ENCODE results near the gene TMEM255A.

TMEM255A gene

GRCh38 chrX:120306630-120307029, 4.6 kb downstream of the TMEM255A start:
- no peak for DNase-seq

DNA sequence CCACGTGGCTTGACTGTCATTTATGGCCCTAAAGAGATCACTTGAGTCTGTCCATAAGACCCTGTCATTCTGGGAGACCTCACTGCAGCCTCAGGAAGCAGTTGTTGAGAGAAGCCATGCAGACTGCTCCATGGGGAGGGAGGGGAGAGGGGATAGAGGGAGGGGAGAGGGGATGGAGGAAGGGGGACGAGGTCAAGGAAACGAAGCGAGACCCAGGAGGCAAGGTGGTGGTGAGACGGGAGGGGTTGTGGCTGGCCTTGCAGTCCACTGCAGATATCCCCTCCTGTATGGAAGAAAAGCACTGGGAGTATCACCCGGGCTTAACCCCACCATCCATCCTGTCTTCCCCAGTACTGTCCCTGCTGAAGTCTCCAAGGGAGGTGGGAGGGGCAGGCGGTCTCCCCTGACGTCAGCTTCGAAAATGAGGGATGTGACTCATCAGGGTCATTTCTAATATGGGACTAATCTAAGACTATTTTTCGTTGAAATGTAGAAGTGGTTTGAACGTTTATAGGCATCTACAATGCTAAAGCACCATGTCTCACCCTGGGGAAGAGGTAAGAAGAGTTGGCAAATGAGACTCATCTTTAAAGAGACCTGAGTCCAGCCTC, 5.6 kb downstream of the TMEM255A start:
- DNase-seq = no peak

- no peak for DNase-seq
Measured at GRCh38 chrX:120304256-120304655, 7.0 kb downstream of the TMEM255A start.

GRCh38 chrX:120302434-120302833, 8.8 kb downstream of the TMEM255A start:
- no peak for DNase-seq

DNA sequence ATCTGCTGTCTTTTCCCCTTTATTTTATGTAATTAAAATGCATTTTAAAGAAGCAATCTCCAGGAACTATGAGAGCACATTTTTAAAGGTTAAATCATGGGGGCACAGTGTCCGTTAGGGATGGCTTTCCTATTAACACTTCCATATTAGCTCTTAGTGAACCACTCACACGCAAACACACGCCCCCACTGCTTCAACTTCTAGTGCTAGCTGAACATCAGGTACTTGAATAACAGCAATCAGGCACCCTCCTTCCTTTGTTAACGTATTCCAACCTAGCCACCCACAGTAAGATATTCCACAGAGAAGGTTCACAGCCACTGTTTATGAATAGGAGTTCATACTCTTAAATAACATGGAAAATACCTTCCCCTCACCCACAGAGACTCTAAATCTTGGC, 9.3 kb downstream of the TMEM255A start:
- no peak for DNase-seq

- no peak for DNase-seq
Measured at GRCh38 chrX:120301497-120301896, 9.8 kb downstream of the TMEM255A start.

DNA sequence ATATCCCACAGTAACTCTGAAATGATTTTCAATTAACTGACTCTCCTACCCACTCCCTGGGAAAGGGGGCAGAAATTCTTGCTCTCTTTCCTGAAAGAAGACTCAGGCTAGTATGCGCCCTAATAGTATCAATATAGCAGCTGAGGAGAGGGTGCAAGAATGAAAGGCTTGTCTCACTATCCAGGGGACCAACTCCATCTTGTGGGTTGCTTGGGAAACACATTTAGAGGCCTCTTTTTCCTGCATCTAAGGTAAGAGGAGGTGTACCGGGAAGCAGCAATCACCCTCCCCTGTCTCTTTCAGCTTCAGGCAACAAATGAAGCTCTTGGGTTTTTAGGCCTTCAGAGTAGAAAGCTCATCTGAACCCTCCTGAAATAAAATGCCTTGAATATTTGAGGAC, 11.3 kb downstream of the TMEM255A start:
- no peak for DNase-seq

- DNase-seq = no peak
Measured at GRCh38 chrX:120297923-120298322, 13.3 kb downstream of the TMEM255A start.

DNA sequence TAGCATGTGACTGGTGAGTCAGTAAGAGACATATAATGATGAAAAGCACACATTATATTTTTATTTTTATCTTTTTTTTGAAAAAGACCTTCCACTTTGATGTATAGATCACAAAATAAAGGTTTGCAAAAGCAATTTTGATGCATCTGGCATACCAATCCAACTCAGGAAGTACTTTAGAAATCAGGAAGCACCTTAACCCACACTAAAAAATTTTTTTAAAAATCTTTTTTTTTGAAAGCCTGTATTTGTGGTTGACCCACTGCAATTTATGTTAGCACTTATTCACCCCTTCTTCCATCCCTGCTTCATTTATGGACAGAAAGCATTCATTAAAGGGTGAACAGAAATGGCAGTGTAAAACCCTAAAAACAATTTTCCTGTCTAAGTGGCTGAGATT, 16.6 kb downstream of the TMEM255A start:
- no peak for DNase-seq

GRCh38 chrX:120293015-120293414, 18.2 kb downstream of the TMEM255A start:
- DNase-seq = no peak

GRCh38 chrX:120291211-120291610, 20.1 kb downstream of the TMEM255A start:
- no peak for DNase-seq

DNA sequence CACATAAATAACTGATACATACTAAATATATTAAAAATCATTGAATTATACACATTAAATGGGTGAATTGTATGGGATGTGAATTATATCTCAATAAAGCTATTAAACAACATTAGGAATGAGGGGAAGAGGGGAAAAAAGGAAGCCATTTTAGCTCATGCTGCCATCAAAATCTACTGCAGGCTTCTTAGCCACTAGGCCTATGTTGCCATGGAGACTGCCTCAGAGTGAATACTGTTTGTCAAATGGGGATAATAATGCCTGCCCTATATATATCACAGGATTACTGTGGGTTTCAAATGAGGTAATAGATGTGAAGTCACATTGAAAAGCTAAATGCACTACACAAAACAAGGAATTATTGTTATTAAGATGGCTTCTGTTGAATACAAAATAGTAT, 21.2 kb downstream of the TMEM255A start:
- no peak for DNase-seq

DNA sequence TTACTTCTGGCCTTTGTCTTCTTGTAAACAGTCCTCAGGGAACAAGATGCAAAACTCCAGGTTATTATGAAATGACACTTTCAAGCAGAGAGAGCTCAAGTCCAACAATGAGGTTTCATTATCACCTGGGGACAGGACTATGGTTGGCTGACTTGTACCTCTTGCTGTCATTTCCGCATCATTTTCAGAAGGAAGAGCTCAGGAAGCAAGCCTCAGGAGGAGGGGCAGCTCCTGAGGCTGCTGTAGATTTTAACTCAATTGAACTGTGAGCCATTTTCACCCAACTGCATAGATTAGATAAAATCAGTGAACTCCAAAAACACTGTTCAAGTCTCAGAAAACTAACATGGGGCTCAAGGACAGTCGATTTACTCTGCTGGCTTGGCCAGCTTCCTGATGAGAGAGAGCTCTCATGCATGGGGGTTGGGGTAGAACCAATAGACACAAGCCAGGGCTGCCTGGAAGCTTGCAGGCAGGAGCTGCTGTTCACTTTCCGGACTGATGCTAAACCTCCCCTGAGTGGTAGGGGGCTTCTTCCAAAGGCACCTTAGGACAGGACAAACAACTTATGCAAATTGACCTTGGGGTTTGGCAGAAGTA, 23.6 kb downstream of the TMEM255A start:
- no peak for DNase-seq

DNA sequence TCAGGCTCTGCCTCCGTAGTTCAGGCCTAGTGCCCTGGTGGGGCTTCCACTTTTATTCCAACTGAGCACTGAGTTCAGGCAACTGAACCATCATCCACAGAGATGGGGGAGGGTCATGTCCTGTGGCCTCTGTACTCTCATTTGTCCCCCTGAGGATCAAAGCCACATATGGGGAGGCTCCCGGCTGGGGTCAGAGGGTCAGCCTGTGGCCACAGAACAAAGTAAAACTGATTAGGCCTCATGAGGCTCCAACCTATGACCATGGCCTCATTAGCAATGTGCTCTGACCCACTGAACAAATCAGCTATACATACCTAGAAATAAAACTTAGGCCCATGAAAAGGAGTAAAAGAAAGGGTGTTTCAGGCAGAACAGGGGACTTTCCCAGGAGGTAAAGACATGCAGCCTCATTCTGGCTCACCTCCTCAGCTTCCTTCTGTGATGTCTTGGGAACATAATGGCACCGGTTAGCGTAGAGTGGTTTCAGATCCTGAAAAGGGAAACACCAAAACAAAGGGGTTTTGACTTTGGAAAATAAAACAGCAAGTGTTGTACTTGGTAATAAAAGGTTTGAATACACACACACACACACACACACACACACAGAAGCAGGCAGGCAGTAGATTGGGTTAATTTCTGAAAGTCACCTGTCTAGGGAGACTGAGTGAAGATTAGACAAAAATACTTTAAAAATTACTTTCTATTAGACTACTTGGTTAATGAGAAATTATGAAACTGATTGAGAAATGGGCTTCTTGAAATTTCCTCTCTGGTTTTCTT, 24.3 kb downstream of the TMEM255A start:
- DNase-seq = no peak

- no peak for DNase-seq
Measured at GRCh38 chrX:120282697-120283096, 28.6 kb downstream of the TMEM255A start.

DNA sequence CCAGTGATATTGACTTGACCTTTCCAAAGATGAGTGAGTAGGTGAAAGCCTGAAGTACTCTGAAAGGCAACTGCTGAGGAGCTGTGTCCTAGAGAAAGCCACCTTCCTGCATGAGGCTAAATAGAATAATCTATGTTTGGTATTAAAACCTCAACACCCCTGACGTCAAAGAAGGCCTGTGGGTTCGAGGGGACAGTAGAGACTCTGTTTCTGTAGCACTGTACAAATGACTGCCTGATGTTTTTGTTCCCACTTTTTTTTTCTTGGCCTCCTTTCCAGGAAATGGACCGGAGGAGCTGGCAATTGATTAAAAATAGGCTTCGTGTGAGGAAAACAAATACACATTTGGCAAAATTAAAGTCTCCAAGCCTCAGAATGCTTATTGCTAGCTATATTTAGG, 29.5 kb downstream of the TMEM255A start:
- no peak for DNase-seq

GRCh38 chrX:120281021-120281624, 30.1 kb downstream of the TMEM255A start:
- DNase-seq = no peak

DNA sequence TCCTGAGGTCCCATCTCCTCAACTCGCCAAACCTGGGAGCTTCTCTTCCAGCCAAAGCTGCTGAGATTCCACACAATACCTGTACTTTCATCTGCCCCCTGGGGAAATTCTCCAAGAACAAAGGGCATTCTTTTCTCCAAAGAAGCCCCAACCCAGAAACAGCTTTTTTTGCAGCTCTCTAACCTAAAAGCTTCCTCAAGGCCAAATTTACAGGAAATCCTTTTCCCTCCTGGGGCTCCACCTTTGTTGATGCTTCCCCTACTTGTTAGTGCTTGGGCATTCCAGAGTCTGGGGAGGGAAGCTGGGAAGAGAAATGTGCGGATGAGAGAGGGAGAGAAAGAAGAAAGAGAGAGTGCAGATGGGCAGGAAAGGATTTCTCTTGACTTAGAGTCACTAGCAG, 36.3 kb downstream of the TMEM255A start:
- no peak for DNase-seq

DNA sequence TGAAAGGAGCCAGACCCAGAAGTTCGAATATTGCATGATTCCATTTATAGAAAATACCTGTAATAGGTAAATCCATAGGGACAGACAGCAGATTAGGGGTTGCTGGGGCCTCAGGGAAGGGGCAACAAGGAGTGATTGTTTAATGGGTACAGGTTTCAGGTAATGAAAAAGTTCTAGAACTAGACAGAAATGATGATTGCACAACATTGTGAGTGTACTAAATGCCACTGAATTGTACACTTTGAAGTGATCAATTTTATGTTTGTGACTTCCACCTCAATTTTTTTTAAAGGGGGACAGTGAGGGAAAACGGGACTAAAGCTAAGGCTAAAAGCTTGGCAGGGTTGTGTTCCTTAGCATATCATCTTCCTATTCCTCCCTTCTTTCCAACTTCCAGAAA, 37.1 kb downstream of the TMEM255A start:
- no peak for DNase-seq

DNA sequence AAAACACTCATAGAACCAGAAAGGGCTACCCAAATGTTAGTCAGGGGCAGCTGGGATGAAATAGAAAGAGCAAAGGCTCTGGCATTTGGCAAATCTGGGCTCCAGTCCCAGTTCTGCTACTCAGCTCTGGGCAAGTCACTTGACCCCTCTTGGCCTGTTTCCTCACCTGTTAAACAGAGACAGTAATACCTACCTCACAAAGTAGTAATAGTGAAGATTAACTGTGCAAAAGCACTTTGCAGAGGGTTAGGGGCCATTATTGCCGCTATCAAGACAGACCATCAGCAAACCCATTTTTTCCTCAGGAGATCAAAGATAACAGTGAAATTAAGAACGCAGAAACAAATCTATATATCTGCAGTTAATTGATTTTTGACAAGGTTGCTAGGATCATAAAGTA, 40.0 kb downstream of the TMEM255A start:
- no peak for DNase-seq

DNA sequence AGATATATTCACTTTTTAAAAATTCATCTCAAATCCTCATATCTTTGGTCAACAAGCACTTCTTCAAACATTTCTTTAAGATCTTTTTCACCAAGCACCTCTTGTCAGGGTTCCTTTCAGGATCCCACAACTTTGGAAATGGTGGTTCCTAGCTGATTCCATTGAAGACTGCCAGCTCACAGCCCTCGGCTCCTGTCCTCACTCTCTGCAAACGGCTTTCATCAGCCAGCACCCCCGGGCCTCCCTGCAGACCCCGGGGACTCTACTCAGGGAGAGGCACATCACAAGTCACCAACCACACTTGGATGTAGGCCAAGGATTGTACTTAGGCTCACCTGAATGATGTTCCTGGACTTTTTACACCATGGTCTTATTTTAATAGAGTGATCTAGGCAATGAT, 40.7 kb downstream of the TMEM255A start:
- DNase-seq = no peak

- no peak for DNase-seq
Measured at GRCh38 chrX:120269373-120270035, 41.8 kb downstream of the TMEM255A start.

DNA sequence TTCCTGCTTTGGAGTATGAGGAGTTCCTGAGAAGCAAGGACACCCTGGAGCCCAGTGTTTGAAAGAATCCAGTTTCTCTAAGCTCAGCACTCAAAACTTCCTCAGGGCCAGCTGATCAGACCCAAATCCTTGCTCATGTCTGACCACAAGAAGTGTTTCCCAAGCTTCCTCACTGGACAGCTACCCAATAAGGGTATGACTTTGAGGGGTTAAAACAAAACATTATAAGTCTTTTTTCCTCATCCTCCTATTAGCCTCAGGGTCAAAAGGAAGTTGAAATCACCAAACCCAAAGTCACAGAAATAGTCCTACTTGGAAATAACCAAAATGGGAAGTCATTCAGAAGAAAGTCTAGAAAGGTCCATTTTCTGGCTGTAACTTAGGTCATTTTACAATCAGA, 46.9 kb downstream of the TMEM255A start:
- no peak for DNase-seq
